Forelimb muscle (tissue), 1 donor: ENCODE measurements around the gene TNF. TPM values are rescaled to one million over a fixed set of nuclear protein-coding genes. Genes with fewer than 3 reads are reported as not detected.

Experiments used
- DNase-seq: peaks from one replicate; pipeline ENCODE4 v3.0.0-alpha.2; 2013; ENCODE audit warnings: low read depth
- polyA plus RNA-seq: library from polyadenylated mRNA; unstranded; fragments of 120-200 nt; gene quantifications from one replicate; pipeline ENCODE4 v1.2.1, GENCODE V29; 2013; ENCODE audit not compliant: insufficient read length

TNF gene
- polyA plus RNA-seq, 1 donor = not detected

GRCh38 chr6:31572041-31572911, 3.1 kb upstream of the TNF start, which contains the start of gene LTA:
Gene LTA, plus strand, starts transcription at chr6:31572289. Its CDS starts 454 bp downstream, at chr6:31572743.
- no peak for DNase-seq

DNA sequence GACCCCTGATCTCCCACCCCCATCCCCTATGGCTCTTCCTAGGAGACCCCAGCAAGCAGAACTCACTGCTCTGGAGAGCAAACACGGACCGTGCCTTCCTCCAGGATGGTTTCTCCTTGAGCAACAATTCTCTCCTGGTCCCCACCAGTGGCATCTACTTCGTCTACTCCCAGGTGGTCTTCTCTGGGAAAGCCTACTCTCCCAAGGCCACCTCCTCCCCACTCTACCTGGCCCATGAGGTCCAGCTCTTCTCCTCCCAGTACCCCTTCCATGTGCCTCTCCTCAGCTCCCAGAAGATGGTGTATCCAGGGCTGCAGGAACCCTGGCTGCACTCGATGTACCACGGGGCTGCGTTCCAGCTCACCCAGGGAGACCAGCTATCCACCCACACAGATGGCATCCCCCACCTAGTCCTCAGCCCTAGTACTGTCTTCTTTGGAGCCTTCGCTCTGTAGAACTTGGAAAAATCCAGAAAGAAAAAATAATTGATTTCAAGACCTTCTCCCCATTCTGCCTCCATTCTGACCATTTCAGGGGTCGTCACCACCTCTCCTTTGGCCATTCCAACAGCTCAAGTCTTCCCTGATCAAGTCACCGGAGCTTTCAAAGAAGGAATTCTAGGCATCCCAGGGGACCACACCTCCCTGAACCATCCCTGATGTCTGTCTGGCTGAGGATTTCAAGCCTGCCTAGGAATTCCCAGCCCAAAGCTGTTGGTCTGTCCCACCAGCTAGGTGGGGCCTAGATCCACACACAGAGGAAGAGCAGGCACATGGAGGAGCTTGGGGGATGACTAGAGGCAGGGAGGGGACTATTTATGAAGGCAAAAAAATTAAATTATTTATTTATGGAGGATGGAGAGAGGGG, 1.9 kb upstream of the TNF start:
- no peak for DNase-seq

DNA sequence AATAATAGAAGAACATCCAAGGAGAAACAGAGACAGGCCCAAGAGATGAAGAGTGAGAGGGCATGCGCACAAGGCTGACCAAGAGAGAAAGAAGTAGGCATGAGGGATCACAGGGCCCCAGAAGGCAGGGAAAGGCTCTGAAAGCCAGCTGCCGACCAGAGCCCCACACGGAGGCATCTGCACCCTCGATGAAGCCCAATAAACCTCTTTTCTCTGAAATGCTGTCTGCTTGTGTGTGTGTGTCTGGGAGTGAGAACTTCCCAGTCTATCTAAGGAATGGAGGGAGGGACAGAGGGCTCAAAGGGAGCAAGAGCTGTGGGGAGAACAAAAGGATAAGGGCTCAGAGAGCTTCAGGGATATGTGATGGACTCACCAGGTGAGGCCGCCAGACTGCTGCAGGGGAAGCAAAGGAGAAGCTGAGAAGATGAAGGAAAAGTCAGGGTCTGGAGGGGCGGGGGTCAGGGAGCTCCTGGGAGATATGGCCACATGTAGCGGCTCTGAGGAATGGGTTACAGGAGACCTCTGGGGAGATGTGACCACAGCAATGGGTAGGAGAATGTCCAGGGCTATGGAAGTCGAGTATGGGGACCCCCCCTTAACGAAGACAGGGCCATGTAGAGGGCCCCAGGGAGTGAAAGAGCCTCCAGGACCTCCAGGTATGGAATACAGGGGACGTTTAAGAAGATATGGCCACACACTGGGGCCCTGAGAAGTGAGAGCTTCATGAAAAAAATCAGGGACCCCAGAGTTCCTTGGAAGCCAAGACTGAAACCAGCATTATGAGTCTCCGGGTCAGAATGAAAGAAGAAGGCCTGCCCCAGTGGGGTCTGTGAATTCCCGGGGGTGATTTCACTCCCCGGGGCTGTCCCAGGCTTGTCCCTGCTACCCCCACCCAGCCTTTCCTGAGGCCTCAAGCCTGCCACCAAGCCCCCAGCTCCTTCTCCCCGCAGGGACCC, 981 bp upstream of the TNF start:
- DNase-seq = no peak

DNA sequence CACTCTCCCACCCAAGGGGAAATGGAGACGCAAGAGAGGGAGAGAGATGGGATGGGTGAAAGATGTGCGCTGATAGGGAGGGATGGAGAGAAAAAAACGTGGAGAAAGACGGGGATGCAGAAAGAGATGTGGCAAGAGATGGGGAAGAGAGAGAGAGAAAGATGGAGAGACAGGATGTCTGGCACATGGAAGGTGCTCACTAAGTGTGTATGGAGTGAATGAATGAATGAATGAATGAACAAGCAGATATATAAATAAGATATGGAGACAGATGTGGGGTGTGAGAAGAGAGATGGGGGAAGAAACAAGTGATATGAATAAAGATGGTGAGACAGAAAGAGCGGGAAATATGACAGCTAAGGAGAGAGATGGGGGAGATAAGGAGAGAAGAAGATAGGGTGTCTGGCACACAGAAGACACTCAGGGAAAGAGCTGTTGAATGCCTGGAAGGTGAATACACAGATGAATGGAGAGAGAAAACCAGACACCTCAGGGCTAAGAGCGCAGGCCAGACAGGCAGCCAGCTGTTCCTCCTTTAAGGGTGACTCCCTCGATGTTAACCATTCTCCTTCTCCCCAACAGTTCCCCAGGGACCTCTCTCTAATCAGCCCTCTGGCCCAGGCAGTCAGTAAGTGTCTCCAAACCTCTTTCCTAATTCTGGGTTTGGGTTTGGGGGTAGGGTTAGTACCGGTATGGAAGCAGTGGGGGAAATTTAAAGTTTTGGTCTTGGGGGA, 754 bp downstream of the TNF start:
- DNase-seq = no peak

- DNase-seq = no peak
These were observed 1.7 kb downstream of the TNF start for GRCh38 chr6:31576897-31577578.

DNA sequence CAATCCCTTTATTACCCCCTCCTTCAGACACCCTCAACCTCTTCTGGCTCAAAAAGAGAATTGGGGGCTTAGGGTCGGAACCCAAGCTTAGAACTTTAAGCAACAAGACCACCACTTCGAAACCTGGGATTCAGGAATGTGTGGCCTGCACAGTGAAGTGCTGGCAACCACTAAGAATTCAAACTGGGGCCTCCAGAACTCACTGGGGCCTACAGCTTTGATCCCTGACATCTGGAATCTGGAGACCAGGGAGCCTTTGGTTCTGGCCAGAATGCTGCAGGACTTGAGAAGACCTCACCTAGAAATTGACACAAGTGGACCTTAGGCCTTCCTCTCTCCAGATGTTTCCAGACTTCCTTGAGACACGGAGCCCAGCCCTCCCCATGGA, 2.2 kb downstream of the TNF start:
- no peak for DNase-seq

DNA sequence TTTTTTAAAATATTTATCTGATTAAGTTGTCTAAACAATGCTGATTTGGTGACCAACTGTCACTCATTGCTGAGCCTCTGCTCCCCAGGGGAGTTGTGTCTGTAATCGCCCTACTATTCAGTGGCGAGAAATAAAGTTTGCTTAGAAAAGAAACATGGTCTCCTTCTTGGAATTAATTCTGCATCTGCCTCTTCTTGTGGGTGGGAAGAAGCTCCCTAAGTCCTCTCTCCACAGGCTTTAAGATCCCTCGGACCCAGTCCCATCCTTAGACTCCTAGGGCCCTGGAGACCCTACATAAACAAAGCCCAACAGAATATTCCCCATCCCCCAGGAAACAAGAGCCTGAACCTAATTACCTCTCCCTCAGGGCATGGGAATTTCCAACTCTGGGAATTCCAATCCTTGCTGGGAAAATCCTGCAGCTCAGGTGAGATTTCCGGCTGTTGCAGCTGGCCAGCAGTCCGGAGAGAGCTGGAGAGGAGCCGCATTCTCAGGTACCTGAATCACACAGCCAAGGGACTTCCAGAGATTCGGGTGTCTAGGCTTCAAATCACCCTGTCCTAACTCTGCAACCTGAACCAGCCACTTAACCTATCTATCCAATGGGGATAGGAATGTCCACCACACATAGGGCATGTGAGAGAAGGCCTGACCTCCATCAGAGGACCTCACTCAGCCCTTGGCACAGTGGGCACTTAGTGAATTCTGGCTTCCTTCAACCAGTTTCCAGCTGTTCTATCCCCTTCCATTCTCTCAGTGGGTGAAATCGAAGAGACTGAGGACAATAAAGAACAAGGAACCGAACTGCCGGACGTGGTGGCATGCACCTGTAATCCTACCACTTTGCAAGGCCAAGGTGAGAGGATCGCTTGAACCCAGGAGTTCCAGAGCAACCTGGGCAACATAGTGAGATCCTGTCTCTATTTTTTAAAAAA, 3.1 kb downstream of the TNF start:
- no peak for DNase-seq

DNA sequence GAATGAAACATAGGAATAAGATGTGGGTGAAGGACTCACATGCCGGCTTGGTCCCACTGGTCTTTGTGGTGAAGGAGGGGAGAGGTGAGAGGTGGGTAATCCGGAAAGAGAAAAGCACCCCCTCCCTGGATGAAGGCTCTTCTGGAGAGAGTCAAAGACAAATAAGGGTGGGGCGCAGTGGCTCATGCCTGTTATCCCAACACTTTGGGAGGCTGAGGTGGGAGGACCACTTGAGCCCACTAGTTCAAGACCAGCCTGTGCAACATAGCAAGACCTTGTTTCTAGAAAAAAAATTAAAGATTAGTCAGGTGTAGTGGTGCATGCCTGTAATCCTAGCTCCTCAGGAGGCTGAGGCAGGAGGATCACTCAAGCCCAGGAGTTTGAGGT, 3.7 kb downstream of the TNF start:
- no peak for DNase-seq

DNA sequence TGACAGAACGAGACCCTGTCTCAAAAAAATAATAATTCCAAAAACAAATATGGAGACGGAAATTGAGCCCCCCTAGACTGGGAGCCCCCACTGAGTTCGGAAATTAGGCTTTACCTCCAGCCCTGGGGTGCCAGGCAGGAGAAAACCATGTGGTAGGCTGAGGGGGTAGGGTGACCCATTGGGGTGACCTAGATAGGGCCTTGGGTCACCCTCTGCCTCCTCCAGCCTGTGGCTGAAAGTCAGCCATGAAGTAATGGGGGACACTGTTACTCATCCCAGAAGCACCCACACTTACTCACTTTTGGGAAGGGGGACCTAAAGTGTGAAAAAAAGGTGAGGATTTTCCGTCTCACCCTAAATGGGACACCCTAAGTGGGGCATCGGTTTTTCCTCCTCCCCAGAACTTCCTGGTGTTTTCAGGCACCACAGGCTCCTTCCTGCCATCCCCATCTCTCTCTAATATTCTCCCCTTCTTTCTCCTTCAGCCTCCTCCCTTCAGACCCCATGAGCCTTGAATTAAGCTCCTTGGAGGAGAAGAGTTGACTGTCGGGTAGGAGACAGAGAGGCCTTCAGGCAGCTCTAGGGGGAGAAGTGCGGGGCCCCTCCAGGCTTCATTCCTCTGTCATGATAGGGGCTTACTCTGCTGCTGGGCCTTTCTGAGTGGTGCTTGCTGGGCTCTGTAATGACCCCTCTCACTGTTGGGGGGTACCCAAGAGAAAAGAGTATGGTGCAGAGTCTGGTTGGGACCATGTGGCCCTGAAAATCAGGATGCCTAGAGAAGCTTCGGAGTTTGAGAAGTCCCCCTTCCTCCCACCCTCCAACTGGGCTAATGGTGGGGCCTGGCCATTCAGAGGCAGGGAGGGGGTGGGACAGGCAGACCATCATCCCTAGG, 4.4 kb downstream of the TNF start:
- DNase-seq = no peak

DNA sequence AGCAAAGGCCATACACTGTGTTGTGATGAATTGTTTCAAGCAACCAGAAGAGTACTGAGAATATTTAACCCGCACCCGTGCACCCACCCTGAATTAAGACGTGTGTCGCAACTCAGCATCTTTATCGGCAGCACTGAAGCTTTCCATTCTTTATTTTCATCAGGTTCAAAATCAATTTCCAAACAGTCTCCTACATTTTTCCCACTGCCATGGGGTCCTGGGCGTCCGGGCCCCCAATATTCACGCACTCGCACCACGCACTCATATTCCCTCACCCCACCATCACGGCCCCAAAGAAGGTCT, 5.0 kb downstream of the TNF start:
- DNase-seq = no peak

DNA sequence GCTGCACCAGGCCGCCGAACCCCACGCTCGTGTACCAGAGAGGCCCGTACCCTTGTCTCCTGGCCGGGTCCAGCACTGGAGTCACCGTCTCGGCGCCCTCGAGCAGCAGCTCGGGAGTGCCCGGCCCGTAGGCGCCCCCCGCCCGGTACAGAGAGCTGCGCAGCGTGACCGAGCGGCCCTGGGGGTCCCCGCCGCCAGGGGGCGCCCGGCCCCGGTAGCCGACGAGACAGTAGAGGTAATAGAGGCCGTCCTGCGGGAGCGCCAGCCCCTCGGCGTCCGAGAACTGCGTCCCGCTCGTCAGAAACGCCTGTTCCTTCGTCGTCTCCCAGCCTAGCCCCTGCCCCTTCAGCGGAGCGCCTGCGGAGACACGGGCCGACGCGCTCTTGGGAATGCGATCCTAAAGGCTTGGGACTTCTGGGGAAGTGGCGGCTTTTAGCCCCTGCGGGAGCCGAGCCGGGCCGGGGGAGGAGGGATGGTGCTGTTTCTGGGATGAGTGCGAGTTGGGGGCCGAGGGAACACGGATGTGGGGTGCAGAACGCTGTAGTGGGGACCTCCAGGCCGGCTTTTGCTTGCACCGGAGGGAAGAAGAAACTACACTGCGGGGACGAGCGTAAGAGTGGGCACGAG, 5.6 kb downstream of the TNF start:
- DNase-seq = no peak

- no peak for DNase-seq
These were observed 6.3 kb downstream of the TNF start for GRCh38 chr6:31581434-31582229.

GRCh38 chr6:31582230-31582643, 6.9 kb downstream of the TNF start, which contains the start of gene LTB:
Gene LTB, minus strand, starts transcription at chr6:31582424. Its CDS starts 7 bp downstream, at chr6:31582417.
- no peak for DNase-seq

DNA sequence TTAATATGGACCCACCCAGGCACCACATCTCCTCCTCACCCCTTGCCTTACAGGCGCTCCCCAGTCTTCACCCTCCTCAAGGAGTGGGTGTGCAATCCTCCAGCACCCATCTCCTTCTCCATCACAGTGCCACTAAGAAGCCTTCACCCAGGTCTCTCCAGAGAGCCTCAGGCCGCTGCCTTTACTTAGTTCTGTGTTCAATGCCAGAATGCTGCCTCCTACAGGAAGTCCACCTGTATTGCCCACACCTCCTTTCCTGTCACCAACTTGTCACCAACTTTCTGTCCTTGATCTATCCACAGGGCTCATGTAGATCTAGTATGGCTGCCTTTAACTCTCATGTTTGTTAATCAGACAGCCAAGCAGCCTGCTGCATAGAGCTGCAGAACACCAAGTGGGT, 10.1 kb downstream of the TNF start:
- DNase-seq = no peak

- DNase-seq = no peak
These were observed 10.6 kb downstream of the TNF start, which contains the start of gene LST1 for GRCh38 chr6:31586008-31586407. Gene LST1, plus strand, starts transcription at chr6:31586277. Its CDS starts 1,023 bp downstream, at chr6:31587300.

DNA sequence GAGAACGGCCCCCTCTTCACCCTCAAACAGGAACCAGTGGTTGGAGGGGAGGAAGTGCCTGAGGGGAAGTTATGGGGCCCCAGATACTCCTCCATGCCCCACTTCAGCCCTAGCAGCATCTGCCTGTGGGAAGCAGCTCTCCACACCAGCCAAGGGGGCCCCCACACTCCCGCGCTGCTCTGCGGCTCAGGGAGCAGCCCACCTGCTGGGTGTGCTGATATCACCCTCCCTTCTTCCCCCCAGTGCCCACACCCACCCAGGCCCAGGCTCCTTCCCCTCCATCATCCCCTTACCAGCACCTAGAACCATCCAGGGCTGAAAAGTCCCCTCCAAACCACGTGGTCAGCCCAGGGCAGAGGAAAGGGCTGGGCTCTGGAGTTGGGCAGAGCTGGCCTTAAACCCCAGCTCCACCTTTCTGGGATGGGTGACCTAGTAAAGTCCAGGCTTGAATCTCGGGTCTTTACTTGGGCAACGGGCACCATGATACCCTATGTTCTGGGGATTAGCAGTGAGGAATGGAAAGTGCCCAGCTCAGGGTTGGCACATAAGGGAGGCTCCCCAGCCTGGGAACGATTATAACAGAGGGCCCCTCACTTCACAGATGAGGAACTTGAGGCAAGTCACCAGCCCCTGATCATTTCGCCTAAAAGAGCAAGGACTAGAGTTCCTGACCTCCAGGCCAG, 11.4 kb downstream of the TNF start:
- DNase-seq = no peak
